HUES48 (cell line): ENCODE results near the gene TCTA.

Experiments
- H3K27ac ChIP-seq: one replicate; pipeline ENCODE4 v1.7.0; 2013; ENCODE audit warnings: low read depth, low read length, inconsistent platforms
- H3K27me3 ChIP-seq: 2 replicates; pipeline ENCODE4 v1.6.1; 2013; ENCODE audit warnings: mild to moderate bottlenecking, low read length; ENCODE audit not compliant: control insufficient read depth, insufficient read depth
- H3K36me3 ChIP-seq: 2 replicates; pipeline ENCODE4 v1.6.1; 2013; ENCODE audit warnings: low read length; ENCODE audit not compliant: control insufficient read depth, insufficient read depth
- H3K4me1 ChIP-seq: 2 replicates; pipeline ENCODE4 v1.6.1; 2013; ENCODE audit warnings: mild to moderate bottlenecking, low read length; ENCODE audit not compliant: control insufficient read depth, insufficient read depth
- H3K4me3 ChIP-seq: 2 replicates; pipeline ENCODE4 v1.5.1; 2013; ENCODE audit warnings: mild to moderate bottlenecking, low read depth, low read length
- H3K9ac ChIP-seq: 2 replicates; pipeline ENCODE4 v1.6.1; 2013; ENCODE audit warnings: mild to moderate bottlenecking, low read depth, low read length, moderate library complexity
- H3K9me3 ChIP-seq: 2 replicates; pipeline ENCODE4 v1.6.1; 2013; ENCODE audit warnings: low read length; ENCODE audit not compliant: control insufficient read depth, insufficient read depth

TCTA gene

GRCh38 chr3:49411968-49412631 is at the start of gene TCTA, which contains the start of gene RHOA:
TCTA (plus strand) TSS chr3:49412423; CDS start chr3:49412427, 4 bp downstream.
RHOA (minus strand) TSS chr3:49411976; CDS start chr3:49375589, 36,387 bp downstream.
- peak within 1 kb of the TSS; percentile 97 for H3K27ac ChIP-seq
- H3K27me3 ChIP-seq = no peaks in the 10 kb centered on the region
- peak within 1 kb of the TSS; percentile 82 for H3K4me3 ChIP-seq
- H3K9ac ChIP-seq = peak within 1 kb of the TSS; percentile 95
- no peaks in the 10 kb centered on the region for H3K9me3 ChIP-seq
- H3K4me1 ChIP-seq = peaks cover 11% of the 10 kb centered on the region; the same call in 1 of the 2 replicates
- peaks cover 23% of the 10 kb centered on the region; the same call in 1 of the 2 replicates for H3K36me3 ChIP-seq

- Histone ChIP-seq H3K4me1 (peaks cover 9% of the 10 kb centered on the region; the same call in 1 of the 2 replicates), H3K4me3 (no peak overlapping the region), H3K27ac (no peak overlapping the region), H3K9ac (no peak overlapping the region), H3K36me3 (peaks cover 71% of the 10 kb centered on the region), H3K9me3 (no peaks in the 10 kb centered on the region), H3K27me3 (no peaks in the 10 kb centered on the region)
These were observed 49.7 kb upstream of the TCTA start for GRCh38 chr3:49362561-49362960.

- Histone ChIP-seq H3K9ac (no peak overlapping the region), H3K27ac (no peak overlapping the region), H3K9me3 (no peaks in the 10 kb centered on the region), H3K36me3 (peaks cover 78% of the 10 kb centered on the region), H3K27me3 (no peaks in the 10 kb centered on the region), H3K4me3 (no peak overlapping the region), H3K4me1 (no peaks in the 10 kb centered on the region)
These were observed 41.5 kb upstream of the TCTA start for GRCh38 chr3:49370585-49371290.

GRCh38 chr3:49371946-49372345 is 40.3 kb upstream of the TCTA start:
- Histone ChIP-seq H3K9ac (no peak overlapping the region), H3K27me3 (no peaks in the 10 kb centered on the region), H3K27ac (no peak overlapping the region), H3K4me3 (no peak overlapping the region), H3K9me3 (no peaks in the 10 kb centered on the region), H3K4me1 (no peaks in the 10 kb centered on the region), H3K36me3 (peaks cover 67% of the 10 kb centered on the region)

- Histone ChIP-seq H3K9ac (no peak overlapping the region), H3K27ac (no peak overlapping the region), H3K4me1 (no peaks in the 10 kb centered on the region), H3K27me3 (no peaks in the 10 kb centered on the region), H3K4me3 (no peak overlapping the region), H3K9me3 (no peaks in the 10 kb centered on the region), H3K36me3 (peaks cover 33% of the 10 kb centered on the region)
These were observed 34.7 kb upstream of the TCTA start for GRCh38 chr3:49377483-49377882.

GRCh38 chr3:49378249-49378895 is 33.9 kb upstream of the TCTA start:
- H3K9ac ChIP-seq = no peak overlapping the region
- H3K9me3 ChIP-seq = no peaks in the 10 kb centered on the region
- no peaks in the 10 kb centered on the region for H3K27me3 ChIP-seq
- no peak overlapping the region for H3K27ac ChIP-seq
- H3K4me1 ChIP-seq = no peaks in the 10 kb centered on the region
- no peak overlapping the region for H3K4me3 ChIP-seq
- H3K36me3 ChIP-seq = peaks cover 25% of the 10 kb centered on the region

- H3K4me1 ChIP-seq = no peaks in the 10 kb centered on the region
- H3K4me3 ChIP-seq = no peak overlapping the region
- no peak overlapping the region for H3K27ac ChIP-seq
- no peak overlapping the region for H3K9ac ChIP-seq
- H3K36me3 ChIP-seq = peaks cover 3% of the 10 kb centered on the region; the same call in 1 of the 2 replicates
- H3K27me3 ChIP-seq = no peaks in the 10 kb centered on the region
- no peaks in the 10 kb centered on the region for H3K9me3 ChIP-seq
These were observed 28.8 kb upstream of the TCTA start for GRCh38 chr3:49383387-49383786.

- Histone ChIP-seq H3K4me3 (no peak overlapping the region), H3K27me3 (no peaks in the 10 kb centered on the region), H3K27ac (no peak overlapping the region), H3K4me1 (no peaks in the 10 kb centered on the region), H3K9ac (no peak overlapping the region), H3K9me3 (no peaks in the 10 kb centered on the region), H3K36me3 (peaks cover 3% of the 10 kb centered on the region; the same call in 1 of the 2 replicates)
These were observed 26.6 kb upstream of the TCTA start for GRCh38 chr3:49385617-49386016.

GRCh38 chr3:49386056-49386756 is 26.0 kb upstream of the TCTA start:
- no peak overlapping the region for H3K9ac ChIP-seq
- H3K9me3 ChIP-seq = no peaks in the 10 kb centered on the region
- no peak overlapping the region for H3K27ac ChIP-seq
- H3K36me3 ChIP-seq = peaks cover 3% of the 10 kb centered on the region; the same call in 1 of the 2 replicates
- H3K4me3 ChIP-seq = no peak overlapping the region
- no peaks in the 10 kb centered on the region for H3K27me3 ChIP-seq
- H3K4me1 ChIP-seq = no peaks in the 10 kb centered on the region

- Histone ChIP-seq H3K27ac (no peak overlapping the region), H3K9ac (no peak overlapping the region)
These were observed 24.5 kb upstream of the TCTA start for GRCh38 chr3:49387721-49388120.

More at GRCh38 chr3:49387721-49388120, 24.5 kb upstream of the TCTA start:
- Histone ChIP-seq H3K9me3 (no peaks in the 10 kb centered on the region), H3K4me1 (no peaks in the 10 kb centered on the region), H3K4me3 (no peak overlapping the region), H3K36me3 (peaks cover 3% of the 10 kb centered on the region; the same call in 1 of the 2 replicates), H3K27me3 (no peaks in the 10 kb centered on the region)
